H9 (cell line): ENCODE measurements around the gene DSCAM. TPM values are rescaled to one million over a fixed set of nuclear protein-coding genes. Genes with fewer than 3 reads are reported as not detected.
A peak's percentile ranks its signal among the peaks of the same experiment; 100 is the strongest.

Source experiments
- DNase-seq: peaks from one replicate; pipeline ENCODE4 v3.0.0-alpha.2; 2017
- H2AFZ ChIP-seq: one replicate; pipeline ENCODE4 v1.6.1; 2013; ENCODE audit warnings: mild to moderate bottlenecking, low read length, control low read depth, moderate library complexity
- H2AK5ac ChIP-seq: 2 replicates; pipeline ENCODE4 v1.6.1; 2013; ENCODE audit warnings: low read length, control low read depth, mixed read lengths; ENCODE audit not compliant: insufficient read length
- H2BK120ac ChIP-seq: one replicate; pipeline ENCODE4 v1.6.1; 2013; ENCODE audit warnings: low read depth, mild to moderate bottlenecking, low read length, control low read depth, inconsistent platforms; ENCODE audit not compliant: poor library complexity, severe bottlenecking
- H2BK12ac ChIP-seq: 2 replicates; pipeline ENCODE4 v1.6.1; 2013; ENCODE audit warnings: low read length, control low read depth, mixed read lengths, low read depth; ENCODE audit not compliant: insufficient read length
- H2BK15ac ChIP-seq: 2 replicates; pipeline ENCODE4 v1.6.1; 2013; ENCODE audit warnings: low read depth, low read length, control low read depth
- H2BK20ac ChIP-seq: one replicate; pipeline ENCODE4 v1.6.1; 2013; ENCODE audit warnings: low read depth, mild to moderate bottlenecking, low read length, control low read depth, inconsistent platforms; ENCODE audit not compliant: poor library complexity, severe bottlenecking
- H2BK5ac ChIP-seq: 2 replicates; pipeline ENCODE4 v1.6.1; 2013; ENCODE audit warnings: low read length, control low read depth, mixed read lengths; ENCODE audit not compliant: insufficient read length
- H3K14ac ChIP-seq: 2 replicates; pipeline ENCODE4 v1.6.1; 2013; ENCODE audit warnings: low read length, control low read depth; ENCODE audit not compliant: insufficient read depth
- H3K18ac ChIP-seq: 2 replicates; pipeline ENCODE4 v1.6.1; 2013; ENCODE audit warnings: low read depth, mild to moderate bottlenecking, mixed read lengths, low read length, control low read depth; ENCODE audit not compliant: insufficient read length
- H3K23ac ChIP-seq: 2 replicates; pipeline ENCODE4 v1.6.1; 2013; ENCODE audit warnings: low read length, control low read depth, mixed read lengths, low read depth; ENCODE audit not compliant: insufficient read length
- H3K23me2 ChIP-seq: 2 replicates; pipeline ENCODE4 v1.6.1; 2013; ENCODE audit warnings: low read depth, mild to moderate bottlenecking, mixed read lengths, low read length, control low read depth; ENCODE audit not compliant: insufficient read length, poor library complexity, severe bottlenecking
- H3K27ac ChIP-seq: 2 replicates; pipeline ENCODE4 v1.5.1; 2013; ENCODE audit warnings: low read length, control low read depth, mixed read lengths, low read depth; ENCODE audit not compliant: insufficient read length
- H3K27me3 ChIP-seq: 2 replicates; pipeline ENCODE4 v1.6.1; 2013; ENCODE audit warnings: low read length, control low read depth, inconsistent platforms; ENCODE audit not compliant: insufficient read depth
- H3K4ac ChIP-seq: 2 replicates; pipeline ENCODE4 v1.6.1; 2013; ENCODE audit warnings: low read depth, mild to moderate bottlenecking, control low read depth, inconsistent platforms, low read length, moderate library complexity
- H3K4me1 ChIP-seq: 2 replicates; pipeline ENCODE4 v1.6.1; 2013; ENCODE audit warnings: low read length, control low read depth, inconsistent platforms; ENCODE audit not compliant: insufficient read depth
- H3K4me2 ChIP-seq: 2 replicates; pipeline ENCODE4 v1.6.1; 2013; ENCODE audit warnings: low read length, control low read depth, mixed read lengths; ENCODE audit not compliant: insufficient read length, insufficient read depth
- H3K56ac ChIP-seq: 2 replicates; pipeline ENCODE4 v1.6.1; 2013; ENCODE audit warnings: low read depth, mild to moderate bottlenecking, mixed read lengths, low read length, control low read depth; ENCODE audit not compliant: insufficient read length
- H3K79me1 ChIP-seq: 2 replicates; pipeline ENCODE4 v1.6.1; 2013; ENCODE audit warnings: low read depth, mild to moderate bottlenecking, moderate library complexity, low read length, control low read depth, inconsistent platforms; ENCODE audit not compliant: insufficient read depth, poor library complexity, severe bottlenecking
- H3K79me2 ChIP-seq: 2 replicates; pipeline ENCODE4 v1.6.1; 2013; ENCODE audit warnings: low read length, control low read depth, inconsistent platforms; ENCODE audit not compliant: insufficient read depth
- H3K9ac ChIP-seq: 2 replicates; pipeline ENCODE4 v1.6.1; 2013; ENCODE audit warnings: low read length, control low read depth, mixed read lengths; ENCODE audit not compliant: insufficient read length; ENCODE audit errors: extremely low read depth
- H3K9me3 ChIP-seq: one replicate; pipeline ENCODE4 v1.6.1; 2013; ENCODE audit warnings: low read depth, low read length, inconsistent platforms; ENCODE audit not compliant: control insufficient read depth
- H3T11ph ChIP-seq: one replicate; pipeline ENCODE4 v1.6.1; 2013; ENCODE audit warnings: mild to moderate bottlenecking, low read length, control low read depth, inconsistent platforms
- H4K20me1 ChIP-seq: one replicate; pipeline ENCODE4 v1.6.1; 2013; ENCODE audit not compliant: control insufficient read depth, insufficient read length, insufficient read depth
- H4K5ac ChIP-seq: 2 replicates; pipeline ENCODE4 v1.6.1; 2013; ENCODE audit warnings: low read depth, mild to moderate bottlenecking, mixed read lengths, low read length, control low read depth; ENCODE audit not compliant: insufficient read length
- H4K8ac ChIP-seq: replicated peaks from 2 replicates; pipeline ENCODE4 v1.6.1; 2013; ENCODE audit warnings: low read length, control low read depth, mixed read lengths, low read depth; ENCODE audit not compliant: insufficient read length
- H4K91ac ChIP-seq: 2 replicates; pipeline ENCODE4 v1.6.1; 2013; ENCODE audit warnings: low read depth, mild to moderate bottlenecking, moderate library complexity, mixed read lengths, low read length, control low read depth; ENCODE audit not compliant: insufficient read length
- H3K27ac Mint-ChIP-seq, 3 experiments: 2 replicates in 2 of 3; 3 replicates in 1 of 3; pipeline ENCODE4 v1.8.0; 2020 to 2021; ENCODE audit warnings: mixed read lengths in 3 of 3, mild to moderate bottlenecking in 1 of 3, moderate library complexity in 1 of 3
- H3K27me3 Mint-ChIP-seq: 2 replicates; pipeline ENCODE4 v1.8.0; 2021; ENCODE audit warnings: low read depth, mild to moderate bottlenecking, moderate library complexity, mixed read lengths
- H3K36me3 Mint-ChIP-seq, 3 experiments: 2 replicates in 2 of 3; 3 replicates in 1 of 3; pipeline ENCODE4 v1.8.0; 2020 to 2021; ENCODE audit warnings: low read depth in 3 of 3, mixed read lengths in 3 of 3; ENCODE audit not compliant: insufficient read depth in 1 of 3
- H3K4me1 Mint-ChIP-seq, 2 experiments: 2 replicates each; pipeline ENCODE4 v1.8.0; 2020; ENCODE audit warnings: mixed read lengths in 2 of 2
- H3K4me3 Mint-ChIP-seq, 2 experiments: 2 replicates in 1 of 2; 3 replicates in 1 of 2; pipeline ENCODE4 v1.8.0; 2020 to 2021; ENCODE audit warnings: mild to moderate bottlenecking in 2 of 2, mixed read lengths in 2 of 2, moderate library complexity in 1 of 2
- H3K9me3 Mint-ChIP-seq, 2 experiments: 2 replicates in 1 of 2; 3 replicates in 1 of 2; pipeline ENCODE4 v1.8.0; 2020; ENCODE audit warnings: mild to moderate bottlenecking in 2 of 2, mixed read lengths in 2 of 2, moderate library complexity in 1 of 2
- WGBS: extraction: QIAGEN DNeasy Blood & Tissue Kit; methylation state at CpG from one replicate; pipeline ENCODE4 v1.1.7; 2013; ENCODE audit warnings: missing lambda C conversion rate, low lambda C conversion rate, mixed read lengths; ENCODE audit not compliant: insufficient read length; ENCODE audit errors: extremely low coverage; 5-methylcytosine and 5-hydroxymethylcytosine counted together
- total RNA-seq: library from RNA; stranded (reverse); gene quantifications from 2 replicates; pipeline ENCODE4 v1.2.1, GENCODE V29; 2021
- TF ChIP-seq, protein P1 (sequence below): fragments of 200-600 bp; sonication (generic); conservative IDR thresholded peaks from 3 replicates; pipeline ENCODE4 v1.8.0; 2021; ENCODE audit warnings: antibody characterized with exemption, mild to moderate bottlenecking

Gene DSCAM
- total RNA-seq, 1 experiment from 2014 or later, result 0.17 TPM

DNA sequence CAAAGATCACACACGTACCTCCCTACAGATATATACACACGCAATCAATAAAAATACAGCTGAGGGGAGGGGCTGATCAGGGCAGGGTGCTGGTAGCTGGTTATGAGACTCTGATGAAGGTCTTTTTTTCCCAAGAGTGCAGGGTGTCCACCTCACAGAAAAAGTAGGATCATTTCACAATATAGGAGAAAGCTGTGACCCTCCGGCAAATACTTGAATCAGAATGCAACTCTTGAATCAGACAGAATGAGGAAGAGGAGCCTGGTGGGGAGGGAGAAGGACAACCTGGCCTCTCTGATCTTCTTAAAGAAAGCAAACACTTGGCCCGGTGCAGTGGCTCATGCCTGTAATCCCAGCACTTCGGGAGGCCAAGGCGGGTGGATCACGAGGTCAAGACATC is 710.4 kb downstream of the DSCAM start:
- no peak overlapping the region for H4K5ac ChIP-seq
- no peak overlapping the region for H3K23ac ChIP-seq
- no peak overlapping the region for H3K27ac ChIP-seq
- no peak overlapping the region for H3T11ph ChIP-seq
- H3K56ac ChIP-seq, result no peak overlapping the region
- no peak overlapping the region for H2AFZ ChIP-seq
- H3K4me1 Mint-ChIP-seq, result peaks cover 0 to 7% of the 10 kb centered on the region in 2 experiments; a peak in 1 of 4 replicates
- H3K79me2 ChIP-seq, result no peaks in the 10 kb centered on the region
- no peak overlapping the region for H2BK12ac ChIP-seq
- H2AK5ac ChIP-seq, result no peak overlapping the region
- no peaks in the 10 kb centered on the region for H3K9me3 ChIP-seq
- H2BK120ac ChIP-seq, result no peak overlapping the region
- H3K27me3 Mint-ChIP-seq, result no peaks in the 10 kb centered on the region
- no CpG with 5 or more reads among the region's 7 CpGs for WGBS
- no peaks in the 10 kb centered on the region for H3K23me2 ChIP-seq
- no peak overlapping the region for H3K4ac ChIP-seq
- no peak overlapping the region for H3K18ac ChIP-seq
- no peak overlapping the region for H3K9ac ChIP-seq
- TF ChIP-seq, protein P1, sequence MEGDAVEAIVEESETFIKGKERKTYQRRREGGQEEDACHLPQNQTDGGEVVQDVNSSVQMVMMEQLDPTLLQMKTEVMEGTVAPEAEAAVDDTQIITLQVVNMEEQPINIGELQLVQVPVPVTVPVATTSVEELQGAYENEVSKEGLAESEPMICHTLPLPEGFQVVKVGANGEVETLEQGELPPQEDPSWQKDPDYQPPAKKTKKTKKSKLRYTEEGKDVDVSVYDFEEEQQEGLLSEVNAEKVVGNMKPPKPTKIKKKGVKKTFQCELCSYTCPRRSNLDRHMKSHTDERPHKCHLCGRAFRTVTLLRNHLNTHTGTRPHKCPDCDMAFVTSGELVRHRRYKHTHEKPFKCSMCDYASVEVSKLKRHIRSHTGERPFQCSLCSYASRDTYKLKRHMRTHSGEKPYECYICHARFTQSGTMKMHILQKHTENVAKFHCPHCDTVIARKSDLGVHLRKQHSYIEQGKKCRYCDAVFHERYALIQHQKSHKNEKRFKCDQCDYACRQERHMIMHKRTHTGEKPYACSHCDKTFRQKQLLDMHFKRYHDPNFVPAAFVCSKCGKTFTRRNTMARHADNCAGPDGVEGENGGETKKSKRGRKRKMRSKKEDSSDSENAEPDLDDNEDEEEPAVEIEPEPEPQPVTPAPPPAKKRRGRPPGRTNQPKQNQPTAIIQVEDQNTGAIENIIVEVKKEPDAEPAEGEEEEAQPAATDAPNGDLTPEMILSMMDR, result no peak
- no peak overlapping the region for H4K91ac ChIP-seq
- no peak for DNase-seq
- no peaks in the 10 kb centered on the region for H3K79me1 ChIP-seq
- H3K4me2 ChIP-seq, result no peak overlapping the region
- no peaks in the 10 kb centered on the region; a peak in 1 of 5 replicates for H3K9me3 Mint-ChIP-seq
- H3K27ac Mint-ChIP-seq, result peak overlapping the region in 1 of 3 experiments; percentile 57; a peak in 1 of 7 replicates
- no peak overlapping the region for H2BK20ac ChIP-seq
- no peak overlapping the region for H2BK5ac ChIP-seq
- no peak overlapping the region for H3K4me3 Mint-ChIP-seq
- H4K20me1 ChIP-seq, result no peaks in the 10 kb centered on the region
- no peaks in the 10 kb centered on the region for H3K27me3 ChIP-seq
- no peak overlapping the region for H4K8ac ChIP-seq
- no peaks in the 10 kb centered on the region for H3K36me3 Mint-ChIP-seq
- H3K4me1 ChIP-seq, result no peaks in the 10 kb centered on the region
- no peak overlapping the region for H2BK15ac ChIP-seq
- no peak overlapping the region for H3K14ac ChIP-seq
